ENCODE results near the gene TMEM256. TPM values are rescaled to one million over a fixed set of nuclear protein-coding genes. Genes with fewer than 3 reads are reported as not detected.

Gene TMEM256
- total RNA-seq, 1 donor from 2014 or later = 45.9 TPM

GRCh38 chr17:7439462-7440112 is 35.7 kb upstream of the TMEM256 start, which contains the start of gene FGF11:
Gene FGF11 (plus strand): TSS chr17:7439512. CDS start chr17:7439621, 109 bp downstream.
- H3K27ac Mint-ChIP-seq (ENCODE audit: unreplicated experiment) = no peak within 1 kb of the TSS
- peaks cover 36% of the 10 kb centered on the region for H3K27me3 Mint-ChIP-seq (ENCODE audit: unreplicated experiment)
- H3K9me3 Mint-ChIP-seq (ENCODE audit: unreplicated experiment) = no peaks in the 10 kb centered on the region
- TF ChIP-seq, protein P1, sequence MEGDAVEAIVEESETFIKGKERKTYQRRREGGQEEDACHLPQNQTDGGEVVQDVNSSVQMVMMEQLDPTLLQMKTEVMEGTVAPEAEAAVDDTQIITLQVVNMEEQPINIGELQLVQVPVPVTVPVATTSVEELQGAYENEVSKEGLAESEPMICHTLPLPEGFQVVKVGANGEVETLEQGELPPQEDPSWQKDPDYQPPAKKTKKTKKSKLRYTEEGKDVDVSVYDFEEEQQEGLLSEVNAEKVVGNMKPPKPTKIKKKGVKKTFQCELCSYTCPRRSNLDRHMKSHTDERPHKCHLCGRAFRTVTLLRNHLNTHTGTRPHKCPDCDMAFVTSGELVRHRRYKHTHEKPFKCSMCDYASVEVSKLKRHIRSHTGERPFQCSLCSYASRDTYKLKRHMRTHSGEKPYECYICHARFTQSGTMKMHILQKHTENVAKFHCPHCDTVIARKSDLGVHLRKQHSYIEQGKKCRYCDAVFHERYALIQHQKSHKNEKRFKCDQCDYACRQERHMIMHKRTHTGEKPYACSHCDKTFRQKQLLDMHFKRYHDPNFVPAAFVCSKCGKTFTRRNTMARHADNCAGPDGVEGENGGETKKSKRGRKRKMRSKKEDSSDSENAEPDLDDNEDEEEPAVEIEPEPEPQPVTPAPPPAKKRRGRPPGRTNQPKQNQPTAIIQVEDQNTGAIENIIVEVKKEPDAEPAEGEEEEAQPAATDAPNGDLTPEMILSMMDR (IDR thresholded peaks at IDR 0.05) = no peak
- peaks cover 2% of the 10 kb centered on the region for H3K36me3 Mint-ChIP-seq (ENCODE audit: unreplicated experiment)
- peak within 1 kb of the TSS; percentile 79 for H3K4me3 Mint-ChIP-seq (ENCODE audit: unreplicated experiment)
- DNase-seq (ENCODE audit: extremely low spot score, unreplicated experiment) = no peak
- H3K4me1 Mint-ChIP-seq (ENCODE audit: unreplicated experiment) = peaks cover 46% of the 10 kb centered on the region

GRCh38 chr17:7438656-7439460 is 35.0 kb upstream of the TMEM256 start:
- no peak for DNase-seq (ENCODE audit: extremely low spot score, unreplicated experiment)
- Mint-ChIP-seq H3K27me3 (ENCODE audit: unreplicated experiment) (peaks cover 36% of the 10 kb centered on the region), H3K9me3 (ENCODE audit: unreplicated experiment) (no peaks in the 10 kb centered on the region), H3K4me1 (ENCODE audit: unreplicated experiment) (peaks cover 44% of the 10 kb centered on the region), H3K36me3 (ENCODE audit: unreplicated experiment) (peaks cover 2% of the 10 kb centered on the region), H3K27ac (ENCODE audit: unreplicated experiment) (no peak overlapping the region), H3K4me3 (ENCODE audit: unreplicated experiment) (peak overlapping the region; percentile 63)
- TF ChIP-seq, protein P1 (IDR thresholded peaks at IDR 0.05) = no peak

GRCh38 chr17:7437950-7438614 is 34.2 kb upstream of the TMEM256 start:
- H3K27me3 Mint-ChIP-seq (ENCODE audit: unreplicated experiment) = peaks cover 33% of the 10 kb centered on the region
- no peaks in the 10 kb centered on the region for H3K9me3 Mint-ChIP-seq (ENCODE audit: unreplicated experiment)
- peak overlapping the region; percentile 63 for H3K4me3 Mint-ChIP-seq (ENCODE audit: unreplicated experiment)
- DNase-seq (ENCODE audit: extremely low spot score, unreplicated experiment) = no peak
- H3K36me3 Mint-ChIP-seq (ENCODE audit: unreplicated experiment) = peaks cover 2% of the 10 kb centered on the region
- no peak overlapping the region for H3K27ac Mint-ChIP-seq (ENCODE audit: unreplicated experiment)
- TF ChIP-seq, protein P1 (IDR thresholded peaks at IDR 0.05) = no peak
- H3K4me1 Mint-ChIP-seq (ENCODE audit: unreplicated experiment) = peaks cover 43% of the 10 kb centered on the region

DNA sequence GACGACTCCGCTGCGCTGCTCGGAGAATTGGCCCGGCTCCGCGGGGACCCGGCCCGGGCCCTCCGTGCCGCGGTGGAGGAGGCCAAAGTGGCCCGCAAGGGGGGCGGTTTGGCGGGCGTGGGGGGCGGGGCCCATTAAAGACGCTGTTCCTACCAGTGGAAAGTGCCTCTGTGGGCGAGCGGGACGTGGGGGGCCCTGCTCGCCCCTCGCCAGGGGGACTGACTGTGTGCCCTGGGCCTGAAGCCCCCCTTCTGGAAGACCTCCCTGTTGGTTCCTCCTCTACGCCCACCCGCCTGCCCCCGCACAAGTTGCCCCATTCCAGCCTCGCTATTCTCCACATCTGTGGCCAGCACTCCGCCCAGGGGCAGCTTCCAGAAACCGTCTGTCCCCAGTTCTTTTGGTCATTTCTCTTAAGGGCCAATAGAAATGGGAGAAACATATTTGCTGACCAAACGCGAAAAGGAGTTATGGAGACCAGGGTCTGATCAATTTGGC is 33.5 kb upstream of the TMEM256 start:
- Mint-ChIP-seq H3K4me1 (ENCODE audit: unreplicated experiment) (peaks cover 43% of the 10 kb centered on the region), H3K27ac (ENCODE audit: unreplicated experiment) (no peak overlapping the region)

More for the DNA sequence above, 33.5 kb upstream of the TMEM256 start:
- Mint-ChIP-seq H3K4me3 (ENCODE audit: unreplicated experiment) (peak overlapping the region; percentile 81), H3K36me3 (ENCODE audit: unreplicated experiment) (peaks cover 2% of the 10 kb centered on the region), H3K27me3 (ENCODE audit: unreplicated experiment) (peaks cover 31% of the 10 kb centered on the region), H3K9me3 (ENCODE audit: unreplicated experiment) (no peaks in the 10 kb centered on the region)
- DNase-seq (ENCODE audit: extremely low spot score, unreplicated experiment) = no peak
- TF ChIP-seq, protein P1 (IDR thresholded peaks at IDR 0.05) = no peak
